Uterus (tissue), 2 donors: ENCODE results near the gene SVEP1.

ENCODE experiments used
- POLR2A ChIP-seq, 2 donors: fragments of 450-650 bp; IDR thresholded peaks; one replicate each; pipeline ENCODE4 v1.6.1; 2016; ENCODE audit warnings: antibody characterized with exemption in 2 of 2, mild to moderate bottlenecking in 1 of 2, moderate library complexity in 1 of 2
- TF ChIP-seq, protein P1 (sequence below), 4 experiments: fragments of 200-600 bp in 2 of 4; fragments of 450-650 bp in 2 of 4; sonication (generic) in 2 of 4; IDR thresholded peaks; one replicate each; pipeline ENCODE4 v1.5.1; 2016 to 2019; ENCODE audit warnings: antibody characterized with exemption in 4 of 4, mild to moderate bottlenecking in 2 of 4, moderate library complexity in 1 of 4

DNA sequence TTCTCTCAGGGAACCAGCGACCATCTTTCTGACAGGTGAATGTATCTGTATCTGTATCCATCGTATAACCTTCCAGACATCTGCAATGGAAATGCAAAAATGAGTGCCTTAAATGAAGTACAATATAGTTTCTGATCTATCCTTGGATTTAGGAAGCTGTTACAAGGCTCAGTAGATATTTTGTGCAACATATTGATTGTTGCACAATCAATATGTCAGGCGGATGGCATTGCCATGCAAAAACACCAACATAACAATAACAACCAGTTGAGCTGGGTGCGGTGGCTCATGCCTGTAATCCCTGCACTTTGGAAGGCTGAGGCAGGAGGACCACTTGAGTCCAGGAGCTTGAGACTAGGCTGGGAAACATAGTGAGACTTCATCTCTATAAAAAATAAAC, 175.1 kb downstream of the SVEP1 start:
- TF ChIP-seq, protein P1, sequence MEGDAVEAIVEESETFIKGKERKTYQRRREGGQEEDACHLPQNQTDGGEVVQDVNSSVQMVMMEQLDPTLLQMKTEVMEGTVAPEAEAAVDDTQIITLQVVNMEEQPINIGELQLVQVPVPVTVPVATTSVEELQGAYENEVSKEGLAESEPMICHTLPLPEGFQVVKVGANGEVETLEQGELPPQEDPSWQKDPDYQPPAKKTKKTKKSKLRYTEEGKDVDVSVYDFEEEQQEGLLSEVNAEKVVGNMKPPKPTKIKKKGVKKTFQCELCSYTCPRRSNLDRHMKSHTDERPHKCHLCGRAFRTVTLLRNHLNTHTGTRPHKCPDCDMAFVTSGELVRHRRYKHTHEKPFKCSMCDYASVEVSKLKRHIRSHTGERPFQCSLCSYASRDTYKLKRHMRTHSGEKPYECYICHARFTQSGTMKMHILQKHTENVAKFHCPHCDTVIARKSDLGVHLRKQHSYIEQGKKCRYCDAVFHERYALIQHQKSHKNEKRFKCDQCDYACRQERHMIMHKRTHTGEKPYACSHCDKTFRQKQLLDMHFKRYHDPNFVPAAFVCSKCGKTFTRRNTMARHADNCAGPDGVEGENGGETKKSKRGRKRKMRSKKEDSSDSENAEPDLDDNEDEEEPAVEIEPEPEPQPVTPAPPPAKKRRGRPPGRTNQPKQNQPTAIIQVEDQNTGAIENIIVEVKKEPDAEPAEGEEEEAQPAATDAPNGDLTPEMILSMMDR (IDR thresholded peaks at IDR 0.05): no peak
- no peak for TF ChIP-seq POLR2A (IDR thresholded peaks at IDR 0.05)
